HG02759 (cell line): ENCODE measurements around the gene SUPT6H.
"Not testable (repeated sequence)": the region's sequence is repeated elsewhere in the genome, so short reads cannot be mapped to it uniquely, and the experiment has no call there.

ENCODE experiments used
- ATAC-seq: cut with Tn5 transposase; IDR thresholded peaks from one replicate; pipeline ENCODE4 v1.9.1; 2021; ENCODE audit warnings: mild to moderate bottlenecking, moderate library complexity; ENCODE audit not compliant: unreplicated experiment

Gene SUPT6H

GRCh38 chr17:28735242-28735722 lies 73.3 kb downstream of the SUPT6H start:
- no peak for ATAC-seq

GRCh38 chr17:28735913-28736769 lies 74.1 kb downstream of the SUPT6H start:
- ATAC-seq: not testable (repeated sequence)

GRCh38 chr17:28737316-28737715 lies 75.3 kb downstream of the SUPT6H start:
- no peak for ATAC-seq

- ATAC-seq: peak; percentile 68
These were observed 76.0 kb downstream of the SUPT6H start for GRCh38 chr17:28737770-28738679.

- ATAC-seq: no peak
These were observed 76.8 kb downstream of the SUPT6H start for GRCh38 chr17:28738680-28739384.

GRCh38 chr17:28740406-28741357 lies 78.7 kb downstream of the SUPT6H start:
- ATAC-seq: no peak

- ATAC-seq: no peak
These were observed 79.6 kb downstream of the SUPT6H start for GRCh38 chr17:28741358-28742349.

- peak; percentile 76 for ATAC-seq
These were observed 81.5 kb downstream of the SUPT6H start, which contains the start of gene TRAF4 for GRCh38 chr17:28743243-28744103. TRAF4 (plus strand) TSS chr17:28744011; CDS start chr17:28744113, 102 bp downstream.

GRCh38 chr17:28744104-28744971 lies 82.3 kb downstream of the SUPT6H start:
- ATAC-seq: peak; percentile 42

GRCh38 chr17:28744972-28745785 lies 83.2 kb downstream of the SUPT6H start:
- ATAC-seq: no peak

GRCh38 chr17:28745786-28746411 lies 83.9 kb downstream of the SUPT6H start:
- no peak for ATAC-seq

- no peak for ATAC-seq
These were observed 84.6 kb downstream of the SUPT6H start for GRCh38 chr17:28746611-28747050.

- no peak for ATAC-seq
These were observed 85.2 kb downstream of the SUPT6H start for GRCh38 chr17:28747051-28747691.
